ENCODE results near the gene FTSJ3.

DNA sequence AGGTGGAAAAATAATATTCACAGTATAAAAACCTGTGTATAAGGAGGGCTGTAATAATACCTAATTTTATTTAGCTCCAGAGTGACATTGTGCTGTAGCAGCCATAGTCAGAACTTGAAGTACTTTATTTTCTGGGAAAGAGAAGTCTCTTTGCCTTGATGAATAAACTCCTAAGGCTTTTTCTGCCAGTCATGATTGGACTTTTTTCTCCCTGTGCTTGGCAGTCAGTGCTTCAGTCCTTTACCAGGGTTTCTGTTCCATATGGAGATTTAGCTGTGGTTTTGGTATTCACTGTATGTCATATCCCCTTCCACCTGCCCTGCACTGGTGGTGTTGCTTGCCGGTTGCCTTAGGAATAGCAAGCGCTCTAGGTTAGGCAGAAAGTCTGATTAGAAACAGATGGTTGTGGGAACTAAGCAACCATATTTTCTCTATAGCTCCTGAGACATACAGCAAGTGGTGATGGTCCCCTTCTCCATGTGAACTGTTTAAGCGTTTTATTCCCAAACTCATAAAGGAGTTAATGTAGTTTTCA lies 28.8 kb downstream of the FTSJ3 start:
- TF ChIP-seq, protein P1, sequence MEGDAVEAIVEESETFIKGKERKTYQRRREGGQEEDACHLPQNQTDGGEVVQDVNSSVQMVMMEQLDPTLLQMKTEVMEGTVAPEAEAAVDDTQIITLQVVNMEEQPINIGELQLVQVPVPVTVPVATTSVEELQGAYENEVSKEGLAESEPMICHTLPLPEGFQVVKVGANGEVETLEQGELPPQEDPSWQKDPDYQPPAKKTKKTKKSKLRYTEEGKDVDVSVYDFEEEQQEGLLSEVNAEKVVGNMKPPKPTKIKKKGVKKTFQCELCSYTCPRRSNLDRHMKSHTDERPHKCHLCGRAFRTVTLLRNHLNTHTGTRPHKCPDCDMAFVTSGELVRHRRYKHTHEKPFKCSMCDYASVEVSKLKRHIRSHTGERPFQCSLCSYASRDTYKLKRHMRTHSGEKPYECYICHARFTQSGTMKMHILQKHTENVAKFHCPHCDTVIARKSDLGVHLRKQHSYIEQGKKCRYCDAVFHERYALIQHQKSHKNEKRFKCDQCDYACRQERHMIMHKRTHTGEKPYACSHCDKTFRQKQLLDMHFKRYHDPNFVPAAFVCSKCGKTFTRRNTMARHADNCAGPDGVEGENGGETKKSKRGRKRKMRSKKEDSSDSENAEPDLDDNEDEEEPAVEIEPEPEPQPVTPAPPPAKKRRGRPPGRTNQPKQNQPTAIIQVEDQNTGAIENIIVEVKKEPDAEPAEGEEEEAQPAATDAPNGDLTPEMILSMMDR (IDR thresholded peaks at IDR 0.05): no peak
- no peak for TF ChIP-seq POLR2A (IDR thresholded peaks at IDR 0.05)
